ENCODE measurements around the gene ZNF556.

GRCh38 chr19:2900296-2901252, 33.4 kb downstream of the ZNF556 start, which contains the start of gene ZNF57:
- no peak for TF ChIP-seq TP53 (CRISPR knock-in tag; IDR thresholded peaks at IDR 0.05)
- TF ChIP-seq SREBF2 (IDR thresholded peaks at IDR 0.05): no peak
- TF ChIP-seq, protein P1, sequence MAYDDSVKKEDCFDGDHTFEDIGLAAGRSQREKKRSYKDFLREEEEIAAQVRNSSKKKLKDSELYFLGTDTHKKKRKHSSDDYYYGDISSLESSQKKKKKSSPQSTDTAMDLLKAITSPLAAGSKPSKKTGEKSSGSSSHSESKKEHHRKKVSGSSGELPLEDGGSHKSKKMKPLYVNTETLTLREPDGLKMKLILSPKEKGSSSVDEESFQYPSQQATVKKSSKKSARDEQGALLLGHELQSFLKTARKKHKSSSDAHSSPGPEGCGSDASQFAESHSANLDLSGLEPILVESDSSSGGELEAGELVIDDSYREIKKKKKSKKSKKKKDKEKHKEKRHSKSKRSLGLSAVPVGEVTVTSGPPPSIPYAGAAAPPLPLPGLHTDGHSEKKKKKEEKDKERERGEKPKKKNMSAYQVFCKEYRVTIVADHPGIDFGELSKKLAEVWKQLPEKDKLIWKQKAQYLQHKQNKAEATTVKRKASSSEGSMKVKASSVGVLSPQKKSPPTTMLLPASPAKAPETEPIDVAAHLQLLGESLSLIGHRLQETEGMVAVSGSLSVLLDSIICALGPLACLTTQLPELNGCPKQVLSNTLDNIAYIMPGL (CRISPR knock-in tag; IDR thresholded peaks at IDR 0.05; ENCODE audit: borderline replicate concordance): no peak
- TF ChIP-seq FOXS1 (CRISPR knock-in tag; IDR thresholded peaks at IDR 0.05): no peak
- TF ChIP-seq RAD21 (conservative IDR thresholded peaks at IDR 0.05 in 1 of 2, IDR thresholded peaks at IDR 0.05 in 1 of 2): no peak
- TF ChIP-seq, protein P2, sequence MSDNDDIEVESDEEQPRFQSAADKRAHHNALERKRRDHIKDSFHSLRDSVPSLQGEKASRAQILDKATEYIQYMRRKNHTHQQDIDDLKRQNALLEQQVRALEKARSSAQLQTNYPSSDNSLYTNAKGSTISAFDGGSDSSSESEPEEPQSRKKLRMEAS (IDR thresholded peaks at IDR 0.05): peak; percentile 56
- no peak for TF ChIP-seq JUN (IDR thresholded peaks at IDR 0.05)
- TF ChIP-seq, protein P3, sequence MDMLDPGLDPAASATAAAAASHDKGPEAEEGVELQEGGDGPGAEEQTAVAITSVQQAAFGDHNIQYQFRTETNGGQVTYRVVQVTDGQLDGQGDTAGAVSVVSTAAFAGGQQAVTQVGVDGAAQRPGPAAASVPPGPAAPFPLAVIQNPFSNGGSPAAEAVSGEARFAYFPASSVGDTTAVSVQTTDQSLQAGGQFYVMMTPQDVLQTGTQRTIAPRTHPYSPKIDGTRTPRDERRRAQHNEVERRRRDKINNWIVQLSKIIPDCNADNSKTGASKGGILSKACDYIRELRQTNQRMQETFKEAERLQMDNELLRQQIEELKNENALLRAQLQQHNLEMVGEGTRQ (IDR thresholded peaks at IDR 0.05): no peak; the same call in 1 of the 2 replicates
- TF ChIP-seq CTCF (IDR thresholded peaks at IDR 0.05): no peak
- peak; percentile 34; the same call in 1 of the 2 replicates for TF ChIP-seq POLR2A (IDR thresholded peaks at IDR 0.05; ENCODE audit: low read length)
- no peak for TF ChIP-seq REST (IDR thresholded peaks at IDR 0.05)
- TF ChIP-seq ESRRA (IDR thresholded peaks at IDR 0.05; ENCODE audit: borderline replicate concordance, low read length): no peak

Data from A549 (cell line).